SU-DHL-6 (cell line): ENCODE results near the gene BAHD1.

Source experiments
- EZH2phosphoT487 ChIP-seq: fragments of 200-600 bp; sonication (generic), shearing (Covaris generic); conservative IDR thresholded peaks from 2 replicates; pipeline ENCODE4 v1.6.1; 2018; ENCODE audit warnings: mild to moderate bottlenecking, antibody characterized with exemption, low read length, moderate library complexity, mixed read lengths
- TF ChIP-seq, protein P1 (sequence below): fragments of 200-600 bp; sonication (generic); IDR thresholded peaks from one replicate; pipeline ENCODE4 v1.5.1; 2017; ENCODE audit warnings: antibody characterized with exemption, mild to moderate bottlenecking, low read length, moderate library complexity; ENCODE audit not compliant: insufficient read depth, poor library complexity, severe bottlenecking

DNA sequence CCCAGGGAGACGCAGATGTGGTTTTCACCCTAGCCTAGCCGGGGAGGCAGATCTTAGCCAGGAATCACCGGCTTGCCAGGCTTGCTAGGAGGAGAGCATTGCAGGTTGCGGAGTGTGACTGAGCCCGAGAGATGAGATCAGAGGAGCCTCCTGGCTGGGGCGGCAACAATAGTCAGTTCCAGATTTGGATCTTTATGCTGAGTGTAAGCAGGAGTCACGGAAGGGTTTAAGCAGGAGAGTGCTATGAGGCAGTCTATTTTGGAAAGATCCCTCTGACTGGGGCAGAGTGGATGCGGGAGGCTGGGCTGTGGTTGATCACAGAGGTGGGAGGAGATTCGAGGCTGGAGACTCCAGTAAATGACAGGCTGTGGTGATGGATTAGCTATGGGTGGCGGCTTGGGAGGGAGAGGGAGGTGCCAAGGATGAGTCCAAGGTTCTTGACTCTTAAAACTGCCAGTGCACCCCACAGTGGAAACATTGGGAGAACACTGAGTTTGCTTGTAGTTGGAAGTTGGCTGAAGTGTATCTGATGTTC lies 10.4 kb upstream of the BAHD1 start:
- TF ChIP-seq, protein P1, sequence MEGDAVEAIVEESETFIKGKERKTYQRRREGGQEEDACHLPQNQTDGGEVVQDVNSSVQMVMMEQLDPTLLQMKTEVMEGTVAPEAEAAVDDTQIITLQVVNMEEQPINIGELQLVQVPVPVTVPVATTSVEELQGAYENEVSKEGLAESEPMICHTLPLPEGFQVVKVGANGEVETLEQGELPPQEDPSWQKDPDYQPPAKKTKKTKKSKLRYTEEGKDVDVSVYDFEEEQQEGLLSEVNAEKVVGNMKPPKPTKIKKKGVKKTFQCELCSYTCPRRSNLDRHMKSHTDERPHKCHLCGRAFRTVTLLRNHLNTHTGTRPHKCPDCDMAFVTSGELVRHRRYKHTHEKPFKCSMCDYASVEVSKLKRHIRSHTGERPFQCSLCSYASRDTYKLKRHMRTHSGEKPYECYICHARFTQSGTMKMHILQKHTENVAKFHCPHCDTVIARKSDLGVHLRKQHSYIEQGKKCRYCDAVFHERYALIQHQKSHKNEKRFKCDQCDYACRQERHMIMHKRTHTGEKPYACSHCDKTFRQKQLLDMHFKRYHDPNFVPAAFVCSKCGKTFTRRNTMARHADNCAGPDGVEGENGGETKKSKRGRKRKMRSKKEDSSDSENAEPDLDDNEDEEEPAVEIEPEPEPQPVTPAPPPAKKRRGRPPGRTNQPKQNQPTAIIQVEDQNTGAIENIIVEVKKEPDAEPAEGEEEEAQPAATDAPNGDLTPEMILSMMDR: no peak
- no peak for TF ChIP-seq EZH2phosphoT487
